ENCODE measurements around the gene GNB1L. TPM values are rescaled to one million over a fixed set of nuclear protein-coding genes. Genes with fewer than 3 reads are reported as not detected.

The GNB1L gene
- polyA plus RNA-seq, 3 donors, result 3.4 to 6.0 (median 4.8) TPM

GRCh38 chr22:19879992-19880785, 25.5 kb upstream of the GNB1L start:
- Mint-ChIP-seq H3K27me3 (ENCODE audit: low read depth in 3 of 3) (no peaks in the 10 kb centered on the region), H3K27ac (peak overlapping the region in 2 of 7 donors; percentile 68 to 71), H3K4me1 (no peaks in the 10 kb centered on the region), H3K4me3 (no peak overlapping the region), H3K36me3 (peaks cover 19 to 65% of the 10 kb centered on the region in 2 donors), H3K9me3 (no peaks in the 10 kb centered on the region)
- Histone ChIP-seq H4K20me1 (ENCODE audit: insufficient read depth, low read length) (no peaks in the 10 kb centered on the region), H2AFZ (ENCODE audit: insufficient read depth, low read depth, low read length, poor library complexity, severe bottlenecking) (no peak overlapping the region), H3K79me2 (ENCODE audit: insufficient read depth, low read length) (no peaks in the 10 kb centered on the region), H3K4me3 (replicated peaks in 1 of 3; ENCODE audit: low read depth in 2 of 3, low read length in 3 of 3) (no peak overlapping the region), H3K27me3 (ENCODE audit: control insufficient read depth in 2 of 2, insufficient read depth in 2 of 2, low read length in 2 of 2) (no peaks in the 10 kb centered on the region), H3K4me2 (replicated peaks; ENCODE audit: extremely low read depth, low read length, poor library complexity, severe bottlenecking) (no peak overlapping the region), H3K4me1 (ENCODE audit: control insufficient read depth in 1 of 2, insufficient read depth in 2 of 2, low read length in 2 of 2) (no peaks in the 10 kb centered on the region), H3K9me3 (replicated peaks in 1 of 2; ENCODE audit: control insufficient read depth in 1 of 2, insufficient read depth in 1 of 2, low read length in 2 of 2) (no peaks in the 10 kb centered on the region), H3K27ac (ENCODE audit: low read depth in 1 of 2, low read length in 2 of 2) (no peak overlapping the region), H3K9ac (ENCODE audit: insufficient read depth, low read length, poor library complexity, severe bottlenecking) (no peak overlapping the region), H3K36me3 (replicated peaks in 1 of 2; ENCODE audit: control insufficient read depth in 1 of 2, insufficient read depth in 2 of 2, low read length in 2 of 2) (peaks cover 36 to 63% of the 10 kb centered on the region in 2 donors)
- intact Hi-C loops (cut with micrococcal nuclease), result no loop called here
- TF ChIP-seq CTCF (IDR thresholded peaks at IDR 0.05), result no peak
- WGBS (ENCODE audit: insufficient coverage), result 95% methylated on average over 31 of the region's 34 CpGs
- DNase-seq, result no peak

GRCh38 chr22:19879643-19879991, 24.9 kb upstream of the GNB1L start:
- Mint-ChIP-seq H3K36me3 (peaks cover 19 to 66% of the 10 kb centered on the region in 2 donors), H3K4me1 (no peaks in the 10 kb centered on the region), H3K27ac (no peak overlapping the region), H3K4me3 (no peak overlapping the region), H3K9me3 (no peaks in the 10 kb centered on the region), H3K27me3 (ENCODE audit: low read depth in 3 of 3) (no peaks in the 10 kb centered on the region)
- no peak overlapping the region for H2AFZ ChIP-seq (ENCODE audit: insufficient read depth, low read depth, low read length, poor library complexity, severe bottlenecking)
- no peaks in the 10 kb centered on the region for H3K4me1 ChIP-seq (ENCODE audit: control insufficient read depth in 1 of 2, insufficient read depth in 2 of 2, low read length in 2 of 2)
- H3K36me3 ChIP-seq (replicated peaks in 1 of 2; ENCODE audit: control insufficient read depth in 1 of 2, insufficient read depth in 2 of 2, low read length in 2 of 2), result peaks cover 37 to 69% of the 10 kb centered on the region in 2 donors
- no peak for TF ChIP-seq CTCF (IDR thresholded peaks at IDR 0.05)
- DNase-seq, result no peak
- H4K20me1 ChIP-seq (ENCODE audit: insufficient read depth, low read length), result no peaks in the 10 kb centered on the region
- no peak overlapping the region for H3K9ac ChIP-seq (ENCODE audit: insufficient read depth, low read length, poor library complexity, severe bottlenecking)
- H3K79me2 ChIP-seq (ENCODE audit: insufficient read depth, low read length), result no peaks in the 10 kb centered on the region
- no peaks in the 10 kb centered on the region for H3K9me3 ChIP-seq (replicated peaks in 1 of 2; ENCODE audit: control insufficient read depth in 1 of 2, insufficient read depth in 1 of 2, low read length in 2 of 2)
- 95% methylated on average over 4 of the region's 4 CpGs for WGBS (ENCODE audit: insufficient coverage)
- no peak overlapping the region for H3K4me2 ChIP-seq (replicated peaks; ENCODE audit: extremely low read depth, low read length, poor library complexity, severe bottlenecking)
- H3K27ac ChIP-seq (ENCODE audit: low read depth in 1 of 2, low read length in 2 of 2), result no peak overlapping the region
- intact Hi-C loops (cut with micrococcal nuclease), result no loop called here
- H3K4me3 ChIP-seq (replicated peaks in 1 of 3; ENCODE audit: low read depth in 2 of 3, low read length in 3 of 3), result no peak overlapping the region
- no peaks in the 10 kb centered on the region for H3K27me3 ChIP-seq (ENCODE audit: control insufficient read depth in 2 of 2, insufficient read depth in 2 of 2, low read length in 2 of 2)
